Fibroblast of villous mesenchyme (primary cell): ENCODE data around the gene RRP1B. TPM values are rescaled to one million over a fixed set of nuclear protein-coding genes. Genes with fewer than 3 reads are reported as not detected.
"Not testable (repeated sequence)": the region's sequence is repeated elsewhere in the genome, so short reads cannot be mapped to it uniquely, and the experiment has no call there.

Experiments
- DNase-seq: peaks from one replicate; pipeline ENCODE4 v3.0.0-alpha.2; 2010; ENCODE audit warnings: low read depth
- H3K4me3 ChIP-seq: 2 replicates; pipeline ENCODE4 v1.5.1; 2011; ENCODE audit warnings: low read depth, mild to moderate bottlenecking, low read length
- CTCF ChIP-seq: IDR thresholded peaks from 2 replicates; pipeline ENCODE4 v1.5.1; 2012; ENCODE audit warnings: low read depth, mild to moderate bottlenecking, low read length; ENCODE audit not compliant: insufficient read depth
- total RNA-seq: library from RNA; depleted of rRNA; stranded (reverse); fragments of >200 nt; gene quantifications from 2 replicates; pipeline ENCODE4 v1.2.3, GENCODE V29; 2012

Gene RRP1B
- total RNA-seq, 1 donor = 36.3 TPM

DNA sequence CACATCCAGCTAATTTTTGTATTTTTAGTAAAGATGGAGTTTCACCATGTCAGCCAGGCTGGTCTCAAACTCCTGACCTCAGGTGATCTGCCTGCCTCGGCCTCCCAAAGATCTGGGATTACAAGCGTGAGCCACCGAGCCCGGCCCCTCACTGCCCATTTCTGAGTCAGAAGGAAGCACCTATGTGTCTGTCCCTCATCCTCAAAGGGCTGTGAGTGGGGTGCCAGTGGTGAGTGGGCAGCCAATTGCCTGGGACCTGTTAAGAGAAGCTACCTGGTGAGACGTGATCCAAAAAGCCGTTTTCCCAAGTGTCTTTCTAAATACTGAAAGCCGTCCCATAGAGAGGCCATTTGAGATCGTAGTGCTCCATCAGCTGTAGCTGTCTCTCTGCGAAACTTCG, 32.4 kb downstream of the RRP1B start:
- TF ChIP-seq CTCF = no peak
- no peak for DNase-seq
- H3K4me3 ChIP-seq = no peak overlapping the region

DNA sequence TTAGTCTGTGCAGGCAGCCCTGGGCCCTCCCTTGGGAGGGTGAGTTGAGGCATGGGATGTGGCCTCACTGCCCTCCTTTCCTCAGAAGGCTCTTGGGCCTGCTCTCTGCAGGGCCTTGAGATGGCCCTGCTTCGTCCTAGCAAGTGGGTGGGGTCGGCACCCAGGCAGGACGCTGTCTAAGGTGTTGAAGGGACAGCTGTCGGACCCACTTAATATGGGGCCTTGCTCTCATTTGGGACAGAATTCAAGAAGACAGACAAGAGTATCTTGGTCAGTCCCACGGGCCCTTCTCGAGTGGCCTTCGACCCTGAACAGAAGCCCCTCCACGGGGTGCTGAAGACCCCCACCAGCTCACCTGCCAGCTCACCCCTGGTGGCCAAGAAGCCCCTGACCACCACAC, 33.6 kb downstream of the RRP1B start:
- DNase-seq = no peak
- no peak for TF ChIP-seq CTCF
- no peak overlapping the region for H3K4me3 ChIP-seq

- DNase-seq = no peak
- no peak overlapping the region for H3K4me3 ChIP-seq
- no peak for TF ChIP-seq CTCF
Observed at GRCh38 chr21:43693981-43694380, 34.6 kb downstream of the RRP1B start.

DNA sequence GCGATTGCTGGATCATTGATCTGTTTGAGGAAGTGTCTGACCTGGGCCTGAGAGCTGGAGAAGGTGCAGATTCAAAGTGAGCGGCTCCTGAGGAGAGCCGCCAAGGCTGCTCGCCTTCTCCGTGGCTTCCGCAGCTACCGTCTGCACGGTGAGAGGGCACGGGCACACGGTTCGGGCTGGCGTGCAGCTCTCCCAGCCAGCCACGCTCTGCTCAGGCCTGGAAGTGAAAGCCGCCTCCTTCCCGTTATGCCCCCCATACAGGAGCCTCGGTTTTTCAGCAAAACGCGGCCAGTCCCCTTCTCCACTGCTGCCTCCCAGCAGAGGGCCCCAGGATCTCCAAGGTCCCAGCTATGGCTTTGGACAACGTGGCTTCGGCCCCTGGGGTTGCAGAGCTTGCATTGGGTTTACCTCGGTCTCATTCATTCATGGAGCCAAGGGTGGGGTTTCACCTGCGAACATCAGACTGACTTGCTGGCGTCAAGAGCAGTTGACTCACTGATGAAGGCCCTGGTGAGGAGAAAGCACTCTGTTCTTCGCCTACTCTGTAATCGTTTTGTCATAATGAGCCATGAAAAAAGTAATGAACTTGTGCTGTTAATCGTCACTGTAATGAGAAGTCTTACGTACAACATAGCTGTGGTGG, 35.2 kb downstream of the RRP1B start:
- no peak for TF ChIP-seq CTCF

GRCh38 chr21:43696214-43696613, 36.9 kb downstream of the RRP1B start:
- TF ChIP-seq CTCF = no peak
- no peak for DNase-seq
- no peak overlapping the region for H3K4me3 ChIP-seq

More for the DNA sequence above, 35.2 kb downstream of the RRP1B start:
- no peak overlapping the region for H3K4me3 ChIP-seq
- DNase-seq = no peak

GRCh38 chr21:43697758-43698643, 38.6 kb downstream of the RRP1B start:
- peak; percentile 59 for DNase-seq
- TF ChIP-seq CTCF = no peak
- H3K4me3 ChIP-seq = no peak overlapping the region

- not testable (repeated sequence) for H3K4me3 ChIP-seq, DNase-seq
Observed at GRCh38 chr21:43699492-43699777, 40.1 kb downstream of the RRP1B start.
